Muscle of leg (tissue), 11 donors: ENCODE data around the gene VCL. TPM values are rescaled to one million over a fixed set of nuclear protein-coding genes. Genes with fewer than 3 reads are reported as not detected.
"Not testable (repeated sequence)": the region's sequence is repeated elsewhere in the genome, so short reads cannot be mapped to it uniquely, and the experiment has no call there.

Source experiments
- DNase-seq: peaks from one replicate; pipeline ENCODE4 v3.0.0; 2013
- H3K27ac ChIP-seq: one replicate; pipeline ENCODE4 v1.5.1; 2013; ENCODE audit warnings: mild to moderate bottlenecking, low read length, control low read depth
- H3K27me3 ChIP-seq: one replicate; pipeline ENCODE4 v1.6.1; 2013; ENCODE audit warnings: low read length; ENCODE audit not compliant: control insufficient read depth, insufficient read depth
- H3K36me3 ChIP-seq: one replicate; pipeline ENCODE4 v1.6.1; 2013; ENCODE audit warnings: low read length; ENCODE audit not compliant: control insufficient read depth, insufficient read depth
- H3K4me1 ChIP-seq: one replicate; pipeline ENCODE4 v1.6.1; 2013; ENCODE audit warnings: low read length; ENCODE audit not compliant: control insufficient read depth, insufficient read depth
- H3K4me3 ChIP-seq: one replicate; pipeline ENCODE4 v1.5.1; 2013; ENCODE audit warnings: low read length, control low read depth
- H3K9me3 ChIP-seq: replicated peaks from 2 replicates; pipeline ENCODE4 v1.6.1; 2013; ENCODE audit warnings: low read depth, low read length; ENCODE audit not compliant: control insufficient read depth
- WGBS: methylation state at CpG from one replicate; pipeline ENCODE4 v1.1.5; 2013; ENCODE audit warnings: missing lambda C conversion rate; ENCODE audit not compliant: insufficient coverage; 5-methylcytosine and 5-hydroxymethylcytosine counted together
- polyA plus RNA-seq, 8 donors: library from polyadenylated mRNA; unstranded; fragments of 120-200 nt; gene quantifications; one replicate each; pipeline versions ENCODE4 v1.2.1 to v1.2.3, GENCODE V29; 2013; ENCODE audit warnings: inconsistent platforms in 1 of 8, low replicate concordance in 1 of 8; ENCODE audit not compliant: insufficient read length in 8 of 8, insufficient read depth in 1 of 8
- total RNA-seq: library from RNA; stranded (reverse); fragments of 120-200 nt; gene quantifications from one replicate; pipeline ENCODE4 v1.2.4, GENCODE V29; 2013

Gene VCL
- total and polyA plus RNA-seq, 9 donors, result 99.2 to 153 (median 124) TPM

- H3K27ac ChIP-seq, result peak overlapping the region; percentile 78
- not testable (repeated sequence) for H3K36me3 ChIP-seq, H3K9me3 ChIP-seq, H3K4me1 ChIP-seq, H3K27me3 ChIP-seq, H3K4me3 ChIP-seq, DNase-seq
- no CpG with 5 or more reads among the region's 2 CpGs for WGBS
Measured at GRCh38 chr10:74061978-74062377, 64.1 kb downstream of the VCL start.

GRCh38 chr10:74063256-74063655 lies 65.3 kb downstream of the VCL start:
- Histone ChIP-seq H3K4me1 (peaks cover 4% of the 10 kb centered on the region), H3K36me3 (peaks cover 7% of the 10 kb centered on the region), H3K27me3 (no peaks in the 10 kb centered on the region), H3K27ac (no peak overlapping the region), H3K9me3 (peaks cover 8% of the 10 kb centered on the region), H3K4me3 (no peak overlapping the region)
- DNase-seq, result no peak

GRCh38 chr10:74067373-74068352 lies 69.7 kb downstream of the VCL start:
- Histone ChIP-seq H3K4me3 (no peak overlapping the region), H3K27me3 (no peaks in the 10 kb centered on the region), H3K9me3 (peaks cover 8% of the 10 kb centered on the region), H3K27ac (no peak overlapping the region), H3K36me3 (peaks cover 10% of the 10 kb centered on the region), H3K4me1 (no peaks in the 10 kb centered on the region)
- DNase-seq, result no peak
- WGBS, result 33% methylated on average over 1 of the region's 4 CpGs

- no peak overlapping the region for H3K27ac ChIP-seq
- H3K4me1 ChIP-seq, result no peaks in the 10 kb centered on the region
- peak; percentile 44 for DNase-seq
- peaks cover 29% of the 10 kb centered on the region for H3K36me3 ChIP-seq
- no peaks in the 10 kb centered on the region for H3K27me3 ChIP-seq
- no peaks in the 10 kb centered on the region for H3K9me3 ChIP-seq
- no peak overlapping the region for H3K4me3 ChIP-seq
Measured at GRCh38 chr10:74071157-74071556, 73.2 kb downstream of the VCL start.

GRCh38 chr10:74072503-74072902 lies 74.6 kb downstream of the VCL start:
- WGBS, result 91% methylated on average over 3 of the region's 6 CpGs
- H3K9me3 ChIP-seq, result no peaks in the 10 kb centered on the region
- H3K4me1 ChIP-seq, result no peaks in the 10 kb centered on the region
- H3K36me3 ChIP-seq, result peaks cover 32% of the 10 kb centered on the region
- no peak for DNase-seq
- H3K27me3 ChIP-seq, result no peaks in the 10 kb centered on the region
- H3K27ac ChIP-seq, result no peak overlapping the region
- no peak overlapping the region for H3K4me3 ChIP-seq

- no peak overlapping the region for H3K27ac ChIP-seq
Measured at GRCh38 chr10:74075906-74076305, 78.0 kb downstream of the VCL start.

GRCh38 chr10:74076961-74077360 lies 79.0 kb downstream of the VCL start:
- H3K27me3 ChIP-seq, result no peaks in the 10 kb centered on the region
- no peaks in the 10 kb centered on the region for H3K4me1 ChIP-seq
- no peaks in the 10 kb centered on the region for H3K9me3 ChIP-seq
- no peak overlapping the region for H3K27ac ChIP-seq
- no peak overlapping the region for H3K4me3 ChIP-seq
- no CpG with 5 or more reads among the region's 2 CpGs for WGBS
- peaks cover 34% of the 10 kb centered on the region for H3K36me3 ChIP-seq
- no peak for DNase-seq

More at GRCh38 chr10:74075906-74076305, 78.0 kb downstream of the VCL start:
- no peaks in the 10 kb centered on the region for H3K4me1 ChIP-seq
- no peaks in the 10 kb centered on the region for H3K27me3 ChIP-seq
- no peaks in the 10 kb centered on the region for H3K9me3 ChIP-seq
- H3K4me3 ChIP-seq, result no peak overlapping the region
- 92% methylated on average over 3 of the region's 5 CpGs for WGBS
- no peak for DNase-seq
- H3K36me3 ChIP-seq, result peaks cover 32% of the 10 kb centered on the region

GRCh38 chr10:74077416-74077815 lies 79.5 kb downstream of the VCL start:
- no peak for DNase-seq
- Histone ChIP-seq H3K27me3 (no peaks in the 10 kb centered on the region), H3K9me3 (no peaks in the 10 kb centered on the region), H3K4me3 (no peak overlapping the region), H3K4me1 (no peaks in the 10 kb centered on the region), H3K27ac (no peak overlapping the region), H3K36me3 (peaks cover 35% of the 10 kb centered on the region)
- 100% methylated on average over 1 of the region's 4 CpGs for whole genome bisulfite sequencing

GRCh38 chr10:74078037-74078436 lies 80.1 kb downstream of the VCL start:
- Histone ChIP-seq H3K4me1 (no peaks in the 10 kb centered on the region), H3K27ac (no peak overlapping the region), H3K4me3 (no peak overlapping the region), H3K36me3 (peaks cover 30% of the 10 kb centered on the region), H3K9me3 (no peaks in the 10 kb centered on the region), H3K27me3 (no peaks in the 10 kb centered on the region)
- DNase-seq, result no peak
- no CpG with 5 or more reads among the region's 1 CpG for WGBS

- H3K9me3 ChIP-seq, result no peaks in the 10 kb centered on the region
- H3K4me1 ChIP-seq, result no peaks in the 10 kb centered on the region
- H3K36me3 ChIP-seq, result peaks cover 22% of the 10 kb centered on the region
- no peak overlapping the region for H3K4me3 ChIP-seq
- no peaks in the 10 kb centered on the region for H3K27me3 ChIP-seq
- H3K27ac ChIP-seq, result no peak overlapping the region
- DNase-seq, result no peak
- WGBS, result no CpG with 5 or more reads among the region's 4 CpGs
Measured at GRCh38 chr10:74079028-74079935, 81.4 kb downstream of the VCL start.
